K562 (cell line): ENCODE results near the gene DLGAP1.

Source experiments
- MAFK ChIP-seq: IDR thresholded peaks from 2 replicates; pipeline ENCODE4 v1.6.1; 2011; ENCODE audit warnings: low read length, improper control_type of control experiment
- TF ChIP-seq, protein P1 (sequence below), 3 experiments: IDR thresholded peaks in 2 of 3; conservative IDR thresholded peaks in 1 of 3; 2 replicates each; pipeline ENCODE4 v1.5.1; 2011 to 2012; ENCODE audit warnings: low read length in 3 of 3, mild to moderate bottlenecking in 3 of 3, control low read depth in 2 of 3, improper control_type of control experiment in 1 of 3, inconsistent platforms in 1 of 3, low read depth in 1 of 3, mixed read lengths in 1 of 3, moderate library complexity in 1 of 3; ENCODE audit not compliant: insufficient read depth in 2 of 3
- TF ChIP-seq, protein P2 (sequence below): fragments of 450-650 bp; formaldehyde crosslinking; IDR thresholded peaks from 2 replicates; pipeline ENCODE4 v1.4.0; 2020; ENCODE audit warnings: mild to moderate bottlenecking, moderate library complexity

DNA sequence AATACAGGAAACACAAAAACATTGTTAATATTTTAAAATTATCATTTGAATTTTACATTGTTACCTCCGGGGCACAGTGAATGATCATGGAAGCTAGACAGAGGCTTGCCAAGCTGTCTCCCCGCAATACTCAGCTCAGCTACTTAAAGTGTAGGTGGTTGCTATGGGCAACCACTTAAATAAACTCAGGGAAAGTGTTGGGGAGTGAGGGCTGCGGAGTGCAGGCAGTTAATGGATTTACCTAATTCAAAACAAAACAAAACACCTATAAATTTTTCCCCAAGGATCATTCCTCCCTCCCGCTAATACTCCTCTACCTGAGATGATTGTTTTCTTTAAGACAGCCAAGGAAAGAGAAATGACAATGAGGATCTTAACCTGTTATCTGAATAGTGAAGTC, 655.6 kb downstream of the DLGAP1 start:
- no peak for TF ChIP-seq MAFK
- TF ChIP-seq, protein P1, sequence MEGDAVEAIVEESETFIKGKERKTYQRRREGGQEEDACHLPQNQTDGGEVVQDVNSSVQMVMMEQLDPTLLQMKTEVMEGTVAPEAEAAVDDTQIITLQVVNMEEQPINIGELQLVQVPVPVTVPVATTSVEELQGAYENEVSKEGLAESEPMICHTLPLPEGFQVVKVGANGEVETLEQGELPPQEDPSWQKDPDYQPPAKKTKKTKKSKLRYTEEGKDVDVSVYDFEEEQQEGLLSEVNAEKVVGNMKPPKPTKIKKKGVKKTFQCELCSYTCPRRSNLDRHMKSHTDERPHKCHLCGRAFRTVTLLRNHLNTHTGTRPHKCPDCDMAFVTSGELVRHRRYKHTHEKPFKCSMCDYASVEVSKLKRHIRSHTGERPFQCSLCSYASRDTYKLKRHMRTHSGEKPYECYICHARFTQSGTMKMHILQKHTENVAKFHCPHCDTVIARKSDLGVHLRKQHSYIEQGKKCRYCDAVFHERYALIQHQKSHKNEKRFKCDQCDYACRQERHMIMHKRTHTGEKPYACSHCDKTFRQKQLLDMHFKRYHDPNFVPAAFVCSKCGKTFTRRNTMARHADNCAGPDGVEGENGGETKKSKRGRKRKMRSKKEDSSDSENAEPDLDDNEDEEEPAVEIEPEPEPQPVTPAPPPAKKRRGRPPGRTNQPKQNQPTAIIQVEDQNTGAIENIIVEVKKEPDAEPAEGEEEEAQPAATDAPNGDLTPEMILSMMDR (IDR thresholded peaks at IDR 0.05 in 2 of 3, conservative IDR thresholded peaks at IDR 0.05 in 1 of 3; ENCODE audit: insufficient read depth in 2 of 3, low read depth in 1 of 3, low read length in 3 of 3): no peak
- TF ChIP-seq, protein P2, sequence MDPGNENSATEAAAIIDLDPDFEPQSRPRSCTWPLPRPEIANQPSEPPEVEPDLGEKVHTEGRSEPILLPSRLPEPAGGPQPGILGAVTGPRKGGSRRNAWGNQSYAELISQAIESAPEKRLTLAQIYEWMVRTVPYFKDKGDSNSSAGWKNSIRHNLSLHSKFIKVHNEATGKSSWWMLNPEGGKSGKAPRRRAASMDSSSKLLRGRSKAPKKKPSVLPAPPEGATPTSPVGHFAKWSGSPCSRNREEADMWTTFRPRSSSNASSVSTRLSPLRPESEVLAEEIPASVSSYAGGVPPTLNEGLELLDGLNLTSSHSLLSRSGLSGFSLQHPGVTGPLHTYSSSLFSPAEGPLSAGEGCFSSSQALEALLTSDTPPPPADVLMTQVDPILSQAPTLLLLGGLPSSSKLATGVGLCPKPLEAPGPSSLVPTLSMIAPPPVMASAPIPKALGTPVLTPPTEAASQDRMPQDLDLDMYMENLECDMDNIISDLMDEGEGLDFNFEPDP: no peak
